ENCODE measurements around the gene KRTAP3-1.
"Not testable (repeated sequence)": the region's sequence is repeated elsewhere in the genome, so short reads cannot be mapped to it uniquely, and the experiment has no call there.

The KRTAP3-1 gene

GRCh38 chr17:41008811-41009210 is at the start of gene KRTAP3-1:
TSS of gene KRTAP3-1 (minus strand) at chr17:41009128. CDS start at chr17:41009074, 54 bp downstream.
- DNase-seq, result no peak

- no peak for DNase-seq
These were observed 48.6 kb upstream of the KRTAP3-1 start for GRCh38 chr17:41057547-41057946.

DNA sequence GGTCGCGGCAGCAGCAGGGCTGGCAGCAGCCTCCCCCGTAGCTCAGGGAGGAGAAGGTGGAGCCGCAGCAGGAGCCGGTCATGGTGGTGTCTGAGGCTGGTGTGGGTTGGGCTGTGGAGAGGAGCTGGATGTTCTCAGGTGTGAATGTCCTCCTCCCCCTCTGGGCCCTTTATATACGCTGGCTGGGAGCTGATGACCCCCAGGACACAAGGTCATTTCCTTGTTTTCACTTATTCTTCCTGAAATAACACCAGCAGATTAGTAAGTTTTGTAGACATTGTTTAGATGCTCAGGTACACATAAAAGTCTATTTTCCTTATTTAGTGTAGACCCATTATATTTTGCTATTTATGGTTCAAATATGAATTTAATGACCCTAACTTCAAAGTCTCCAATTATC is 46.2 kb upstream of the KRTAP3-1 start, which contains the start of gene KRTAP2-2:
Gene KRTAP2-2 (minus strand): TSS at position 101 of the 400 bp plus-strand sequence. CDS start 19 bp downstream, at position 82.
- DNase-seq, result not testable (repeated sequence)

GRCh38 chr17:41054556-41054955 is 45.6 kb upstream of the KRTAP3-1 start:
- DNase-seq, result not testable (repeated sequence)

DNA sequence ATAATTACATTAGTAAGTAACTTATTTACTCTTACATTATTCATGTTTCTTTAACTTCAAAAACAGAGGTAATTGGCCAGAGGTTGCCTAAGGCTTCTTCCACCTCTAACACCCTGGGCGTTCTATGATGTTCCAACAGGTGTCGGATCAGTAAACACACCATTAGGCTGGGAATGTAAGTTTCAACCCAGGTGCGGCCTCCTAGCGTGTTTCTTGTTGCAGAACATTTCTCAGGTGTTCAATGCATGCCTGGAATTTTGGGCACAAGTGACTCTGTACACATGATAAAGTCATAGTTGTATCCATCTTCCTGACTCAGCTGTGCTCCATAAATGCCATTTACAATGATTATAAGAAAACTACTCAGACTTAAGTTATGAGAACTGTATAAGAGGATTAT is 45.1 kb upstream of the KRTAP3-1 start:
- DNase-seq, result no peak

GRCh38 chr17:41052566-41052965 is 43.6 kb upstream of the KRTAP3-1 start:
- DNase-seq, result no peak

- DNase-seq, result no peak
These were observed 40.2 kb upstream of the KRTAP3-1 start for GRCh38 chr17:41049110-41049509.

DNA sequence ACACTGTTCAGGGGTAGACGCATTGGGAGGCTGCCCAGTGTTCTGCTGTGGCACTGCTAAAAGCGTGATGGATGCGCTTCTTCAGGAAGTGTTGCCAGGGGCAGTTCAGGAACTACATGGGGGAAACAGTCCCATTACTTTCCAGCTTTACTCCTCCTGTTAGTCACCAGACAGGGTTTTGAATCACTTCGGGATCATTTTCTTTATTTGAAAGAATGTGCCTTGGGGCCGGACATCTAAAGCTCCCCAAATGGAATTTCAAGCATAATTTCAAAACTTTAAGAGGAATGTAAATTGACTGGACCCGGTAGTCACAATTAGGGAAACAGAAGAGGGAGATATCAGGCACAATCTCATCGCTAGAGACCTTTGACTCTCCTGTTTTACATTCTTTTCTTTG is 39.5 kb upstream of the KRTAP3-1 start:
- DNase-seq, result no peak

- not testable (repeated sequence) for DNase-seq
These were observed 38.0 kb upstream of the KRTAP3-1 start, which contains the start of gene KRTAP2-1 for GRCh38 chr17:41046735-41047465. TSS of gene KRTAP2-1 (minus strand) at chr17:41047316. CDS start at chr17:41047267, 49 bp downstream.

DNA sequence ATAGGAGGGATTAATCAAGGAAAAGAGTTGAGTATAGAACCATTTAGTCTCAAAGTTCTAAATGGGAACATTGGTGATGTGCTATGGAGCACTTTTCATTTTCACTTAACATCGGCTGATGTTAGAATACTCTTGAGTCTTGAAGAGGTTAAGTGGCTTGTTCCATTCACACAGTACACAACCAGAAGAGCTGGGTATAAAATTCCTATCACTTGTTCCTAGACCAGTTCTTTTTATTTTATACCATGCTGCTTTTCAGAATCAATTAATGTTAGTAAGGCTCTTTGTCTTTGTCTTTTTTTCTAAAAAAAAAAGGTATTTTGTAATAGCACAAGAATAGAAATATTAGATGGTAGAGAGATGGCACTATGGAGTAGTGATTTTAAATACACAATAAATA is 34.0 kb upstream of the KRTAP3-1 start:
- DNase-seq, result no peak

GRCh38 chr17:41040783-41041571 is 32.0 kb upstream of the KRTAP3-1 start, which contains the start of gene KRTAP1-1:
TSS of gene KRTAP1-1 (minus strand) at chr17:41041450. CDS start at chr17:41041397, 53 bp downstream.
- not testable (repeated sequence) for DNase-seq

DNA sequence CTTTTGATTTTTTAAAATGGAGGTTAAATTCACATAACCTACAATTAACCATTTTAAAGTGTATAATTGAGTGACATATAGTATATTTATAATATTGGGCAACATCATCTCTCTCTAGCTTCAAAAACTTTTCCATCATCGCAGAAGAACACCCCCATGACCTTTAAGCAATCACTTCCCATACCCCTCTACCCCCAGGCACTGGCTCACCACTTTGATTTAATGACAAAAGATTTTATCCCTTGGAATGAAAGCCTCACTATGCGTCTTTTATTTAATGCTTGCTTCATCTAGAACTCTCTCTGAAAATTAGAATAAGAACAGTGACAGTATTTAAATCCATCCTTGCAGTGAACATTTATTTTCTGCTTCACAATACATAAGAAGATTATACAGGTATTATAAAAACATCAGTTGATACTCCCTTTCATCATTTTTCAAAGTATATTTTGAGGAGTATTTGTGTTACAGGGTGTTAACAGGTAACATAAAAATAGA is 29.0 kb upstream of the KRTAP3-1 start:
- no peak for DNase-seq

- not testable (repeated sequence) for DNase-seq
These were observed 25.5 kb upstream of the KRTAP3-1 start, which contains the start of gene KRTAP1-3 for GRCh38 chr17:41034346-41034935. TSS of gene KRTAP1-3 (minus strand) at chr17:41034874. CDS start at chr17:41034821, 53 bp downstream.

- DNase-seq, result no peak
These were observed 20.8 kb upstream of the KRTAP3-1 start, which contains the start of gene KRTAP1-4 for GRCh38 chr17:41029633-41030245. TSS of gene KRTAP1-4 (minus strand) at chr17:41030195. CDS start at chr17:41030078, 117 bp downstream.

DNA sequence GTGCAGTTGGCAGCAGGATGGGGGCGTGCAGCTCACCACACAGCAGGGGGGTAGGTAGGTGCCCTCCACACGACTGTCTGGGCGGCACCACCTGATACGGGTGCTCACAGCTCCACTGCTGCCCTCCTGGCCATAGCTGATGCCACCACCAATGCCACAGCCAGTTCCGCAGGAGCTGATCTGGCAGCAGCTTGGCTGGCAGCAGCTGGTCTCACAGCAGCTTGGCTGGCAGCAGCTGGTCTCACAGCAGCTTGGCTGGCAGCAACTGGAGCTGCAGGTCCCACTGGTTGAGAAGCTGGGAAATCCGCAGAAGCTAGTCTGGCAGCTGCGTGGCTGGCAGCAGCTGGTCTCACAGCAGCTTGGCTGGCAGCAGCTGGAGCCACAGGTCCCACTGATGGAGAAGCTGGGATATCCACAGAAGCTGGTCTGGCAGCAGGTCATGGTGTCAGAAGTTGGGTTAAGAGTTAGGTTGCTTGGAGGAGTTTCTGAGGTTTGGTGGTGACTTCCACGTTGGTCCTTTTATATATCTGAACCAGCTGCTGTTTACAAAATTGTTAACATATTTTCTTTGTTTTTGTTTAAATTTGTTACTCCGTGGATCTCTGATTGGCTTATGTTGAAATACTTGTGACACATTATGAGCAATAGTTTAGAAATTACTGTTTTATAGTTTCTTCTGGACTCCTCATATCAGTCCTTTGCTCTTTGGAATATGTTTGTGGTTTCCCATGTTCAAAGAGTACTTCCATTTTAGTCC is 18.0 kb upstream of the KRTAP3-1 start, which contains the start of gene KRTAP1-5:
Gene KRTAP1-5 (minus strand): TSS at position 494 of the 757 bp plus-strand sequence. CDS start 53 bp downstream, at position 441.
- no peak for DNase-seq

- no peak for DNase-seq
These were observed 15.8 kb upstream of the KRTAP3-1 start for GRCh38 chr17:41024697-41025096.

- DNase-seq, result no peak
These were observed 11.4 kb upstream of the KRTAP3-1 start for GRCh38 chr17:41020336-41020735.

DNA sequence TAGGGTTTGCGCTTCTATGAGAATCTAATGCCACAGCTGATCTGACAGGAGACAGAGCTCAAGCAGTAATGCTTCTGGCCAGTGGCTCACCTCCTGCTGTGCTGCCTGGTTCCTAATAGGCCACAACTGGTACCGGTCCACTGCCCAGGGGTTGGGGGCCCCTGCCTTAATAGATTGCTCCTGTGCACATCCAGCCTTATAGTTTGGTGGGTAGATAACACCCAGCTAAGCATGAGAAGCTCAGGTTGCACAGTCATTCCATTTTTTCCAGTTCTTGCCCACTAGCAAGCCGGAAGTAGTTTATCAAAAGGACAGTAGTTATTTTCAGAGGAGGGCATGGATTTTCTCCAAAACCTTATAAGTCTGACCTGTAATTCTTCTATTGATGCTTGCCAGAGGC is 10.5 kb upstream of the KRTAP3-1 start:
- no peak for DNase-seq

- no peak for DNase-seq
These were observed 9.6 kb upstream of the KRTAP3-1 start for GRCh38 chr17:41018541-41018940.

DNA sequence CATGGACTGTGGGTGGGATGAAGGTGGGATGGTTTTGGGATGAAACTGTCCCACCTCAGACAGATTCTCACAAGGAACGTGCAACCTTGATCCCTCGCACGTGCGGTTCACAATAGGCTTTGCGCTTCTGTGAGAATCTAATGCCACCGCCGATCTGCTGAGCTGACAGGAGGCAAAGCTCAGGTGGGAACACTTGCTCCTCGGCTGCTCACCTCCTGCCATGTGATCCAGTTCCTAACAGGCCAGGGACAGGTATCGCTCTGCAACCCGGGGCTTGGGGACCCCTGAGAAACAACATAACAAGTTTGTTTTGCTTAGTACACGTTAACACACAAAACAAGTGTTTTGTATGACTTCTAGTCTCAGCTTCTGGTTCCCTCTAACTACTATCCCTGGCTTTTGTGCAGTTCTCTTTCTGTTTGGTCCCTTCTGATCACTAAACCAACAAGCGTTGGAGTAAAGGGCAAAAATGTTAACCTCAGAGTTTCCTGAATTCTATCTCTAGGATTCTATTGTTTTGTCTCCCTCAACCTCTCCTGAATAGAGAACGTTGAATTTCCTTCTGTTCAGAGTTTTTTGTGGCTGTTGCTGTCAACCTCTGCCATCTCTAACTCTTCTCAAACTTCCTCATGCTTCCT is 7.8 kb upstream of the KRTAP3-1 start:
- no peak for DNase-seq

DNA sequence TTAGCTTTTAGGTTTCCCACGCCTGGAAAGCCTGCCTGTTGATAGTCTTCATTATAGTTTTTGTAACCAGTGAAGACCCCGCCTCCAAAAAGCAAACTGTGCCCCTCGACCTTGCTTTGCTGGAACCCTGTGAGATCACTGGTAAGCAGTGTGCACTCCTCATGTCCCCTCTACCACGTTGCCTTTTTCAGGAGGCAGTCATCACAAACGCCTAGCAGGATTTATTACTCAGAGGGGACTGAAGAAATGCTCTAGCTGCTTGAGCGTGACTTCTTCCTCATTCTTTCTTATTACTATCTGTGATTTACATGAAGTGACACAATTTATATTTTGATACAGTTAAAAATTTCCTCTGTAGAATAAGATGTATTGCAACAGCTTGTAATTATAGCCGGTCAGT is 6.5 kb upstream of the KRTAP3-1 start:
- DNase-seq, result no peak
